Stimulated activated CD4-positive, alpha-beta T cell treated with anti-CD3 and anti-CD28 coated beads, Interleukin-15, amount 100 ng/mL, for 24 hours (primary cell): ENCODE results near the gene CETN1.

Experiments
- DNase-seq: peaks from one replicate; pipeline ENCODE4 v3.0.0-alpha.2; 2020

Gene CETN1

GRCh38 chr18:577643-578375, 2.4 kb upstream of the CETN1 start:
- DNase-seq: no peak

- DNase-seq: no peak
Measured at GRCh38 chr18:579238-579637, 942 bp upstream of the CETN1 start.

GRCh38 chr18:581096-581495, 916 bp downstream of the CETN1 start:
- DNase-seq: no peak

- DNase-seq: no peak
Measured at GRCh38 chr18:582465-582864, 2.3 kb downstream of the CETN1 start.

GRCh38 chr18:595068-595467, 14.9 kb downstream of the CETN1 start:
- no peak for DNase-seq

GRCh38 chr18:595571-595970, 15.4 kb downstream of the CETN1 start:
- DNase-seq: no peak

- no peak for DNase-seq
Measured at GRCh38 chr18:596288-596881, 16.2 kb downstream of the CETN1 start.

- DNase-seq: no peak
Measured at GRCh38 chr18:598124-598589, 18.0 kb downstream of the CETN1 start.

- DNase-seq: no peak
Measured at GRCh38 chr18:600107-600506, 19.9 kb downstream of the CETN1 start.

GRCh38 chr18:604771-605170, 24.6 kb downstream of the CETN1 start:
- no peak for DNase-seq

GRCh38 chr18:607930-608329, 27.8 kb downstream of the CETN1 start:
- DNase-seq: no peak

GRCh38 chr18:610214-610928, 30.2 kb downstream of the CETN1 start:
- no peak for DNase-seq

- no peak for DNase-seq
Measured at GRCh38 chr18:612156-612555, 32.0 kb downstream of the CETN1 start.

GRCh38 chr18:614193-614592, 34.0 kb downstream of the CETN1 start:
- DNase-seq: no peak

- no peak for DNase-seq
Measured at GRCh38 chr18:615092-615521, 34.9 kb downstream of the CETN1 start.

- no peak for DNase-seq
Measured at GRCh38 chr18:615773-616172, 35.6 kb downstream of the CETN1 start.

- no peak for DNase-seq
Measured at GRCh38 chr18:616380-616995, 36.3 kb downstream of the CETN1 start.

GRCh38 chr18:617970-618504, 37.9 kb downstream of the CETN1 start:
- DNase-seq: no peak

GRCh38 chr18:618618-619017, 38.4 kb downstream of the CETN1 start:
- no peak for DNase-seq

- no peak for DNase-seq
Measured at GRCh38 chr18:621291-622043, 41.3 kb downstream of the CETN1 start.

GRCh38 chr18:622289-622688, 42.1 kb downstream of the CETN1 start:
- DNase-seq: no peak
